K562 (cell line): ENCODE results near the gene GYPC. TPM values are rescaled to one million over a fixed set of nuclear protein-coding genes. Genes with fewer than 3 reads are reported as not detected.
A peak's percentile ranks its signal among the peaks of the same experiment; 100 is the strongest.

Experiments used
- ATAC-seq: fragments of 200-7000 bp; cut with Tn5 transposase; 3 replicates; pipeline ENCODE4 v1.9.1; 2020; ENCODE audit warnings: moderate library complexity
- BruUV-seq: library from RNA; stranded (reverse); fragments of 400-500 nt; replicated peaks from 2 replicates; lab custom pipeline; 2021; lab: Mats Ljungman, UMichigan
- CTCF ChIA-PET: fragments of 300-600 bp; formaldehyde crosslinking; extraction: SDS; loops from one replicate; lab custom pipeline; 2021; ENCODE audit warnings: low intra/inter-chr PET ratio; lab: Yijun Ruan, JAX
- POLR2A ChIA-PET: fragments of 300-600, 350-650 bp; sonication (Branson Sonifier 250); formaldehyde crosslinking; extraction: SDS; loops from one replicate; lab custom pipeline; 2021; ENCODE audit warnings: antibody characterized with exemption, inconsistent platforms; lab: Yijun Ruan, JAX
- DNase-seq, 4 experiments: peaks; one replicate each; pipeline versions ENCODE4 v3.0.0 to v3.0.0-alpha.2; 2011 to 2018; ENCODE audit warnings: low spot score in 3 of 4, mixed read lengths in 3 of 4; ENCODE audit errors: extremely low read depth in 1 of 4
- FAIRE-seq: peaks from 2 replicates; lab custom pipeline; 2011; peaks lifted over from hg19 to GRCh38; lab: Jason Lieb, UNC
- H2AFZ ChIP-seq: 2 replicates; pipeline ENCODE4 v1.6.0; 2011; ENCODE audit warnings: low read depth, low read length, control low read depth, inconsistent platforms
- H3K27ac ChIP-seq: fragments of 200-600 bp; 3 replicates; pipeline ENCODE4 v1.8.0; 2011; ENCODE audit warnings: low read depth, mild to moderate bottlenecking, control low read depth, inconsistent platforms, low read length, moderate library complexity, mixed read lengths; ENCODE audit errors: extremely low read depth
- H3K27me3 ChIP-seq, 2 experiments: fragments of 300-600 bp in 1 of 2; 2 replicates in 1 of 2; 3 replicates in 1 of 2; pipeline versions ENCODE4 v1.6.0 to v1.8.0; 2011; ENCODE audit warnings: inconsistent platforms in 2 of 2, low read length in 2 of 2, mild to moderate bottlenecking in 1 of 2, mixed read lengths in 1 of 2, moderate library complexity in 1 of 2; ENCODE audit not compliant: control insufficient read depth in 2 of 2, insufficient read depth in 2 of 2
- H3K36me3 ChIP-seq: fragments of 300-600 bp; 3 replicates; pipeline ENCODE4 v1.8.0; 2011; ENCODE audit warnings: mild to moderate bottlenecking, low read length, inconsistent platforms; ENCODE audit not compliant: control insufficient read depth, insufficient read depth
- H3K4me1 ChIP-seq, 2 experiments: fragments of 200-600 bp in 1 of 2; replicated peaks in 1 of 2; 2 replicates in 1 of 2; 3 replicates in 1 of 2; pipeline versions ENCODE4 v1.5.1 to v1.8.0; 2011; ENCODE audit warnings: inconsistent platforms in 2 of 2, low read length in 2 of 2, mild to moderate bottlenecking in 1 of 2, mixed read lengths in 1 of 2, moderate library complexity in 1 of 2; ENCODE audit not compliant: control insufficient read depth in 2 of 2, insufficient read depth in 2 of 2
- H3K4me2 ChIP-seq: 2 replicates; pipeline ENCODE4 v1.6.1; 2011; ENCODE audit warnings: low read length, control low read depth, inconsistent platforms, mixed read lengths; ENCODE audit not compliant: insufficient read depth
- H3K4me3 ChIP-seq: fragments of 200-600 bp; sonication (generic), shearing (Covaris generic); 2 replicates; pipeline ENCODE4 v1.5.1; 2016; ENCODE audit warnings: control low read depth, inconsistent platforms
- H3K79me2 ChIP-seq: fragments of 200-600 bp; 3 replicates; pipeline ENCODE4 v1.8.0; 2011; ENCODE audit warnings: low read length, inconsistent platforms; ENCODE audit not compliant: control insufficient read depth, insufficient read depth
- H3K9ac ChIP-seq, 2 experiments: 2 replicates each; pipeline versions ENCODE4 v1.6.0 to v1.6.1; 2011; ENCODE audit warnings: low read depth in 2 of 2, low read length in 2 of 2, control low read depth in 1 of 2, inconsistent platforms in 1 of 2, mild to moderate bottlenecking in 1 of 2, mixed read lengths in 1 of 2; ENCODE audit not compliant: insufficient read depth in 1 of 2
- H3K9me1 ChIP-seq: one replicate; pipeline ENCODE4 v1.6.0; 2011; ENCODE audit warnings: inconsistent platforms, mild to moderate bottlenecking, low read length, moderate library complexity; ENCODE audit not compliant: control insufficient read depth, insufficient read depth
- H3K9me3 ChIP-seq: replicated peaks from 2 replicates; pipeline ENCODE4 v1.5.1; 2011; ENCODE audit warnings: low read depth, low read length, inconsistent platforms; ENCODE audit not compliant: control insufficient read depth, insufficient read depth
- H4K20me1 ChIP-seq: replicated peaks from 2 replicates; pipeline ENCODE4 v1.6.1; 2011; ENCODE audit warnings: low read length, inconsistent platforms, mixed read lengths; ENCODE audit not compliant: control insufficient read depth, insufficient read depth
- CEBPB ChIP-seq: fragments of 450-650 bp; IDR thresholded peaks from 2 replicates; pipeline ENCODE4 v1.6.1; 2016; ENCODE audit warnings: missing genetic modification characterization, missing compliant biosample characterization
- CEBPG ChIP-seq, 3 experiments: fragments of 200-800 bp in 1 of 3; sonication (Bioruptor generic) in 1 of 3; sonication (generic) in 1 of 3; formaldehyde crosslinking in 1 of 3; IDR thresholded peaks in 2 of 3; conservative IDR thresholded peaks in 1 of 3; 2 replicates each; pipeline versions ENCODE4 v1.6.1 to v1.8.0; 2016 to 2022; ENCODE audit warnings: missing compliant biosample characterization in 2 of 3, missing genetic modification characterization in 2 of 3, mild to moderate bottlenecking in 1 of 3, missing genetic modification reagents in 1 of 3
- DMBX1 ChIP-seq: fragments of 250-450 bp; sonication (Bioruptor Pico); IDR thresholded peaks from 2 replicates; pipeline ENCODE4 v1.8.0; 2022; ENCODE audit warnings: inconsistent platforms, mild to moderate bottlenecking, moderate library complexity, borderline replicate concordance
- FOXM1 ChIP-seq, 2 experiments: fragments of 450-650 bp in 1 of 2; sonication (generic) in 1 of 2; formaldehyde crosslinking in 1 of 2; IDR thresholded peaks; 2 replicates each; pipeline versions ENCODE4 v1.6.1 to v1.9.0; 2017 to 2022; ENCODE audit warnings: low read depth in 2 of 2, mild to moderate bottlenecking in 2 of 2, missing genetic modification reagents in 1 of 2, moderate library complexity in 1 of 2
- HSF4 ChIP-seq: fragments of 250-450 bp; sonication (Bioruptor Pico); IDR thresholded peaks from 2 replicates; pipeline ENCODE4 v2.1.2; 2022; ENCODE audit warnings: mild to moderate bottlenecking, moderate library complexity, borderline replicate concordance
- MEIS2 ChIP-seq: fragments of 450-650 bp; IDR thresholded peaks from 2 replicates; pipeline ENCODE4 v1.6.1; 2014; ENCODE audit warnings: mild to moderate bottlenecking; ENCODE audit not compliant: partially characterized antibody
- RBM25 ChIP-seq: fragments of 200-400 bp; formaldehyde crosslinking; IDR thresholded peaks from 2 replicates; pipeline ENCODE4 v1.6.1; 2018; ENCODE audit warnings: low read length, low read depth, moderate library complexity; ENCODE audit not compliant: severe bottlenecking
- ZNF134 ChIP-seq: fragments of 250-450 bp; sonication (Bioruptor Pico); conservative IDR thresholded peaks from 2 replicates; pipeline ENCODE4 v1.4.0; 2020
- ZNF561 ChIP-seq: fragments of 450-650 bp; formaldehyde crosslinking; conservative IDR thresholded peaks from 2 replicates; pipeline ENCODE4 v1.4.0; 2020; ENCODE audit warnings: mild to moderate bottlenecking, moderate library complexity
- ZSCAN29 ChIP-seq: fragments of 450-650 bp; IDR thresholded peaks from 2 replicates; pipeline ENCODE4 v1.6.1; 2017
- WGBS: fragments of 100-300 bp; shearing (Covaris generic); methylation state at CpG from one replicate; pipeline ENCODE4 v1.1.6; 2016; ENCODE audit warnings: low coverage, mixed read lengths; ENCODE audit not compliant: insufficient coverage; ENCODE audit errors: missing lambda C conversion rate; 5-methylcytosine and 5-hydroxymethylcytosine counted together
- in situ Hi-C: fragments of 300-500 bp; cut with MboI; formaldehyde crosslinking; loops from 4 replicates; pipeline ENCODE4 v1.15.0; 2018; ENCODE audit warnings: inconsistent platforms, mixed read lengths
- intact Hi-C: fragments of 100-400 bp; cut with micrococcal nuclease; formaldehyde crosslinking; loops from 2 replicates; pipeline ENCODE4 v1.14.2; 2022
- polyA plus RNA-seq, 8 experiments: library from polyadenylated mRNA; depleted of rRNA in 4 of 8; stranded (reverse) in 5 of 8; unstranded in 3 of 8; fragments of >200 nt; fragmentation: Nextera tagmentation in 2 of 8; fragmentation: Illumina TruSeq in 1 of 8; extraction: Ambion mirVana in 2 of 8; extraction: Trizol in 1 of 8; gene quantifications; 2 replicates each; pipeline versions ENCODE4 v1.2.1 to v1.2.3, GENCODE V29; 2011 to 2014; ENCODE audit warnings: inconsistent platforms in 1 of 8, missing spikeins in 1 of 8
- total RNA-seq, 7 experiments: library from RNA; depleted of rRNA in 6 of 7; stranded (reverse); fragments of >200 nt in 6 of 7; fragmentation: Illumina TruSeq in 2 of 7; extraction: Trizol in 2 of 7; gene quantifications; 2 replicates each; pipeline versions ENCODE4 v1.2.1 to v1.2.3, GENCODE V29; 2011 to 2021; ENCODE audit warnings: low replicate concordance in 1 of 7
- TF ChIP-seq, protein P1 (sequence below): fragments of 450-650 bp; formaldehyde crosslinking; IDR thresholded peaks from 2 replicates; pipeline ENCODE4 v1.4.0; 2020; ENCODE audit warnings: mild to moderate bottlenecking, moderate library complexity

GYPC gene
- total and polyA plus RNA-seq, 9 of the 15 experiments (the other 6 are each of a cell fraction or from before 2014, with no cell fraction given) = 50.6 to 282 (median 194) TPM

DNA sequence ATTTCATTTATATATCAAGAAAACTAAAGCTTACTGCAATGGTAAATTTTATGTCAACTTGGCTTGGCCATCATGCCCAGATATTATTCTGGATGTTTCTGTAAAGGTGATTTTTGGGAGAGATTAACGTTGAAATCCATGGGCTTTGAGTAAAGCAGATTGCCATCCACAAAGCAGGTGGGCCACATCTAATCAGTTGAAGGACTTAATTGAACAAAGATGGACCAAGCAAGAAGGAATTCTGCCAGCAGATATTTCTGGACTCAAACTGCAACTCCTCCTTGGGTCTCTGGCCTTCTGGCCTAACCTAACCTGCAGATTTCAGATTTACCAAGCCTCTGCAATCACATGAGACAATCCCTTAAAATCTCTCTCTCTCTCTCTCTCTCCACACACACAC lies 77.8 kb downstream of the GYPC start:
- POLR2A ChIA-PET = no interaction called here
- H3K4me2 ChIP-seq = no peak overlapping the region
- WGBS = 0% methylated on average over 1 of the region's 1 CpG
- no peaks in the 10 kb centered on the region for H3K79me2 ChIP-seq
- BruUV-seq = no TSS peak
- H3K4me3 ChIP-seq = no peak overlapping the region
- H2AFZ ChIP-seq = no peak overlapping the region
- H4K20me1 ChIP-seq = peaks cover 3% of the 10 kb centered on the region; the same call in 1 of the 2 replicates
- intact Hi-C loops = no loop called here
- H3K27ac ChIP-seq = no peak overlapping the region
- ATAC-seq (no peak), DNase-seq (no peak), FAIRE-seq (no peak)
- no peaks in the 10 kb centered on the region for H3K9me1 ChIP-seq
- CTCF ChIA-PET = no interaction called here
- peaks cover 0 to 40% of the 10 kb centered on the region in 2 experiments; a peak in 4 of 5 replicates for H3K27me3 ChIP-seq
- H3K9me3 ChIP-seq = no peaks in the 10 kb centered on the region
- no peaks in the 10 kb centered on the region for H3K36me3 ChIP-seq
- H3K4me1 ChIP-seq = no peaks in the 10 kb centered on the region; a peak in 1 of 5 replicates
- no peak for TF ChIP-seq ZNF561
- TF ChIP-seq FOXM1 (IDR thresholded peaks at IDR 0.05; ENCODE audit: low read depth) = peak; percentile 32; the same call in 1 of the 2 replicates
- TF ChIP-seq FOXM1 (CRISPR knock-in tag; IDR thresholded peaks at IDR 0.05; ENCODE audit: low read depth) = no peak
- peak; percentile 99 for TF ChIP-seq ZNF134 (CRISPR knock-in tag)
- peak; percentile 84 for TF ChIP-seq RBM25
- TF ChIP-seq, all 486 proteins: peak for 3
- no peak overlapping the region for H3K9ac ChIP-seq
- in situ Hi-C loops = no loop called here

DNA sequence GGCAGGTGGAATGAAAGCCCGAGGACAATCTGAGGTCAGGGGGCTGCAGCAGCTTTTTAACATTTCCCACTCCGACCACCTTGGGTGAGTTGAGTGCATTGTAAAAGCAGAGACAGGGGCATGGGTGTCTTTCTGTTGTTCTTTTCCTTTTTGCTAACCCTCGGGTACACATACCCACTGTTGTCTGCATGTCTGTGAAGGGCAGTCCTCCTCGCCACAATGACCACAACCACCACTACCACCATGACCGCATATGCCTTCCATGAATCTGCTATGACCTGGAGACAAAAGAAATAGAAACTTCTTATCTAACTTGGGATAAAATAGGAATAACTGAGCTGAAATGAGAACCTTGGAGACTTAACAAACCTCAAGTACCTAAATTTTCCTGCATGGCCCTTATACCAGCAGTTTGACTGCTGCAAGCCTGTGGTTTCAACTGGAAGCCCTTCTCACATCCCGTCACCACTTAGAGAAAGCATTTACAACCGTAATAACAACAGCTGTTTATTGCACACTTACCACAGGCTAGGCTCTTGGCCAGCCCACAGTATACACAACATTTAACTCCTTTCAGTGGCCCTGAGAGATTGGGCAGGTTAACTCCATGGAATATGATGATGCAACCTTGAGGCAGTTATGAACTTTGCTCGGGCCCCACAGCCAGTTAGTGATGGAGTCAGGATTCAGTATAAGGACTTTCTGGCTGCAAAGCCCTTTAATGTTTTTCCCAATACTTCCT lies 80.3 kb downstream of the GYPC start:
- POLR2A ChIA-PET = no interaction called here
- Histone ChIP-seq H3K4me3 (no peak overlapping the region), H3K4me2 (no peak overlapping the region), H3K79me2 (no peaks in the 10 kb centered on the region), H3K9ac (no peak overlapping the region), H3K27me3 (peaks cover 0 to 22% of the 10 kb centered on the region in 2 experiments; a peak in 2 of 5 replicates), H3K9me1 (no peaks in the 10 kb centered on the region), H3K9me3 (no peaks in the 10 kb centered on the region), H3K36me3 (no peaks in the 10 kb centered on the region), H3K4me1 (no peaks in the 10 kb centered on the region; a peak in 2 of 5 replicates), H4K20me1 (peaks cover 3% of the 10 kb centered on the region; the same call in 1 of the 2 replicates), H3K27ac (no peak overlapping the region), H2AFZ (no peak overlapping the region)
- ATAC-seq (no peak; the same call in 1 of the 3 replicates), FAIRE-seq (no peak), DNase-seq (no peak)
- no TSS peak for BruUV-seq
- intact Hi-C loops (no loop called here), in situ Hi-C loops (no loop called here)
- WGBS = under 1% methylated on average over 8 of the region's 8 CpGs
- CTCF ChIA-PET = no interaction called here
- no peak for TF ChIP-seq DMBX1 (CRISPR knock-in tag)
- no peak for TF ChIP-seq HSF4 (CRISPR knock-in tag)
- TF ChIP-seq CEBPB = peak; percentile 32; the same call in 1 of the 2 replicates
- TF ChIP-seq CEBPG (CRISPR knock-in tag; IDR thresholded peaks at IDR 0.05) = peak; percentile 50; the same call in 1 of the 2 replicates
- peak in 1 of 2 experiments; percentile 67; a peak in 2 of 4 replicates for TF ChIP-seq CEBPG (tag; conservative IDR thresholded peaks at IDR 0.05 in 1 of 2, IDR thresholded peaks at IDR 0.05 in 1 of 2)
- TF ChIP-seq MEIS2 = no peak
- TF ChIP-seq, protein P1, sequence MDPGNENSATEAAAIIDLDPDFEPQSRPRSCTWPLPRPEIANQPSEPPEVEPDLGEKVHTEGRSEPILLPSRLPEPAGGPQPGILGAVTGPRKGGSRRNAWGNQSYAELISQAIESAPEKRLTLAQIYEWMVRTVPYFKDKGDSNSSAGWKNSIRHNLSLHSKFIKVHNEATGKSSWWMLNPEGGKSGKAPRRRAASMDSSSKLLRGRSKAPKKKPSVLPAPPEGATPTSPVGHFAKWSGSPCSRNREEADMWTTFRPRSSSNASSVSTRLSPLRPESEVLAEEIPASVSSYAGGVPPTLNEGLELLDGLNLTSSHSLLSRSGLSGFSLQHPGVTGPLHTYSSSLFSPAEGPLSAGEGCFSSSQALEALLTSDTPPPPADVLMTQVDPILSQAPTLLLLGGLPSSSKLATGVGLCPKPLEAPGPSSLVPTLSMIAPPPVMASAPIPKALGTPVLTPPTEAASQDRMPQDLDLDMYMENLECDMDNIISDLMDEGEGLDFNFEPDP (CRISPR knock-in tag) = no peak
- no peak for TF ChIP-seq ZSCAN29
